Nephron progenitor cell (in vitro differentiated cells): ENCODE results near the gene MYO1D.
A peak's percentile ranks its signal among the peaks of the same experiment; 100 is the strongest.

Source experiments
- DNase-seq: peaks from one replicate; pipeline ENCODE4 v3.0.0; 2021
- H3K27ac Mint-ChIP-seq: 2 replicates; pipeline ENCODE4 v1.8.0; 2021; ENCODE audit warnings: mild to moderate bottlenecking, moderate library complexity, mixed read lengths
- H3K27me3 Mint-ChIP-seq: 2 replicates; pipeline ENCODE4 v1.8.0; 2021; ENCODE audit warnings: mild to moderate bottlenecking, low read depth, mixed read lengths; ENCODE audit not compliant: poor library complexity
- H3K36me3 Mint-ChIP-seq: 2 replicates; pipeline ENCODE4 v1.8.0; 2021; ENCODE audit warnings: low read depth, mixed read lengths
- H3K4me1 Mint-ChIP-seq: 2 replicates; pipeline ENCODE4 v1.8.0; 2021; ENCODE audit warnings: mixed read lengths
- H3K4me3 Mint-ChIP-seq: 2 replicates; pipeline ENCODE4 v1.8.0; 2021; ENCODE audit warnings: mild to moderate bottlenecking, moderate library complexity, mixed read lengths
- H3K9me3 Mint-ChIP-seq: 2 replicates; pipeline ENCODE4 v1.8.0; 2021; ENCODE audit warnings: mild to moderate bottlenecking, moderate library complexity, mixed read lengths
- CTCF ChIP-seq: fragments of 200-600 bp; sonication (generic); IDR thresholded peaks from 2 replicates; pipeline ENCODE4 v1.5.0; 2021; ENCODE audit warnings: antibody characterized with exemption

Gene MYO1D

DNA sequence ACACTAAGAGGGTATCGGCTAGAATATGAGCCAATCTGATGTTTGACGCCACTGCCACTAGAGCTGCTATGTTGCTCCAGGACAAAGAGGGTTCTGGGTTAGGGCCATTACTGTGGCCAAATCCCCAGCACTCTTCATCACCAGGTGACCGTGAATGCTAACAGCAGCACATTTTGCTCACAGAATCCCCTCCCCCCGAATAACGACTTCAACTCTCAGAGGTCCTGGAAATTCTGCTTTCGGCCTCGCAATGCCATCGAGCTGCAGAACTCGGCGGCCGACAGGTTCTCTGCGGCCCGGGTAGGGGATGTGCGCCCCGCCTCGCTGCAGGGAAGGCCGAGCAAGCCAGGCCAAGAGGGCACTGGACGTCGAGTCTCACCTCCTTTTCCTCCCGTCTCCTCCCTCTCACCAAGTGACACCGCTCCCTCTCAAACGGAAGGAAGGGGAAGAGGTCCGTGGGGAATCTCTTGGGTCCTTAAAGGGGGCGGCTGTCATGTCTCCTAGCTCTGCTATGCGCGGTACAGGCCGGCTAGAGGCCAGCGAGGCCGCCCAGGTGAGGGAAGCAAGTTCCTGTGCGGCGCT lies 358.2 kb downstream of the MYO1D start:
- no peaks in the 10 kb centered on the region for H3K9me3 Mint-ChIP-seq
- H3K4me1 Mint-ChIP-seq, result peaks cover 72% of the 10 kb centered on the region
- no peaks in the 10 kb centered on the region for H3K27me3 Mint-ChIP-seq
- H3K27ac Mint-ChIP-seq, result peak overlapping the region; percentile 85
- no peaks in the 10 kb centered on the region for H3K36me3 Mint-ChIP-seq
- H3K4me3 Mint-ChIP-seq, result peak overlapping the region; percentile 81
- DNase-seq, result no peak
- no peak for TF ChIP-seq CTCF

GRCh38 chr17:32517982-32518381 lies 358.9 kb downstream of the MYO1D start:
- Mint-ChIP-seq H3K27ac (no peak overlapping the region), H3K4me3 (peak overlapping the region; percentile 33)

GRCh38 chr17:32516940-32517701 lies 359.8 kb downstream of the MYO1D start:
- H3K27ac Mint-ChIP-seq, result peak overlapping the region; percentile 14
- H3K36me3 Mint-ChIP-seq, result no peaks in the 10 kb centered on the region
- TF ChIP-seq CTCF, result no peak
- peaks cover 60% of the 10 kb centered on the region for H3K4me1 Mint-ChIP-seq
- H3K4me3 Mint-ChIP-seq, result peak overlapping the region; percentile 52
- DNase-seq, result no peak
- no peaks in the 10 kb centered on the region for H3K27me3 Mint-ChIP-seq
- no peaks in the 10 kb centered on the region for H3K9me3 Mint-ChIP-seq

More at GRCh38 chr17:32517982-32518381, 358.9 kb downstream of the MYO1D start:
- no peak for TF ChIP-seq CTCF
- Mint-ChIP-seq H3K27me3 (no peaks in the 10 kb centered on the region), H3K4me1 (peaks cover 68% of the 10 kb centered on the region), H3K36me3 (no peaks in the 10 kb centered on the region), H3K9me3 (no peaks in the 10 kb centered on the region)
- DNase-seq, result no peak

- Mint-ChIP-seq H3K4me1 (peaks cover 63% of the 10 kb centered on the region), H3K9me3 (no peaks in the 10 kb centered on the region), H3K27ac (no peak overlapping the region), H3K27me3 (no peaks in the 10 kb centered on the region), H3K4me3 (no peak overlapping the region), H3K36me3 (no peaks in the 10 kb centered on the region)
- no peak for TF ChIP-seq CTCF
- no peak for DNase-seq
Measured at GRCh38 chr17:32516450-32516849, 360.5 kb downstream of the MYO1D start.

DNA sequence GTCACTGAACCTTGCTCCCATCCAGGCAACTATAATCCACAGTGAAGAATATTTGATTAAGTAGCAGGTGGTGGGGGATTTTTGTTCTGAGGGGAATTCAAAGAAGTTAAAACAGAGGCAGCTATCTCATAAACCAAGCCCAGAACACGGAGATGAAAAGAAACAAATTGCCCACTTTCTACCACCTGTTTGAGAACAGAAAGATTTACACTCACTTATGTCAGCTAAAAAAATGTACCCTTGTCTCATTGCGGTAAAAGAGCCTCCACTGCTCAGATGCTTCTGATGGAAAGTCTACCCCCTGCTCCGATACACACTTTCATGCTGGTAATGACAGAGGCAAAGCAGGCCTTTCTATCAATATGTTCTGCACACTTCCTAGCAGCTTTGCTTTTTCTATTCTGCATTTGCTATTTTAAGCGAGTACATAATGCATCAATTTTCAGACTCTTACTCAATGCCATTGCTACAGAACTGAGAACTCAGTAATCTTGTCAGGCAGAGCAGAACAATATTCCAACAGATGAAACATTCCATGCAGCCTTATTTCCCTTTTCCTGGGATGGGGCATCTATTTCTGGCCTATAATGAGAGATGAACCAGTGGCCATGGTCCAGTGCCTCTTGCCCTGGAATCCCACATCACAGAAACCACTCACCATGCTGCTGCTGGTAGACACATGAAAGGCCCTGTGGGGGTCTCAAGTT lies 361.1 kb downstream of the MYO1D start:
- Mint-ChIP-seq H3K9me3 (no peaks in the 10 kb centered on the region), H3K4me1 (peaks cover 64% of the 10 kb centered on the region)

More for the DNA sequence above, 361.1 kb downstream of the MYO1D start:
- TF ChIP-seq CTCF, result no peak
- Mint-ChIP-seq H3K4me3 (no peak overlapping the region), H3K27me3 (no peaks in the 10 kb centered on the region), H3K36me3 (no peaks in the 10 kb centered on the region), H3K27ac (no peak overlapping the region)
- no peak for DNase-seq
